AG08395 (cell line): ENCODE data around the gene PLEKHM3.
"Not testable (repeated sequence)": the region's sequence is repeated elsewhere in the genome, so short reads cannot be mapped to it uniquely, and the experiment has no call there.

Experiments used
- DNase-seq: peaks from one replicate; pipeline ENCODE4 v3.0.0; 2012; ENCODE audit warnings: mixed read lengths, low spot score

PLEKHM3 gene

GRCh38 chr2:207919164-207919919, 106.0 kb downstream of the PLEKHM3 start:
- no peak for DNase-seq

- DNase-seq = no peak
Measured at GRCh38 chr2:207914716-207915115, 110.6 kb downstream of the PLEKHM3 start.

- no peak for DNase-seq
Measured at GRCh38 chr2:207913772-207914358, 111.5 kb downstream of the PLEKHM3 start.

GRCh38 chr2:207911856-207912255, 113.5 kb downstream of the PLEKHM3 start:
- no peak for DNase-seq

- DNase-seq = no peak
Measured at GRCh38 chr2:207911215-207911614, 114.1 kb downstream of the PLEKHM3 start.

- not testable (repeated sequence) for DNase-seq
Measured at GRCh38 chr2:207906495-207906894, 118.8 kb downstream of the PLEKHM3 start.

- DNase-seq = no peak
Measured at GRCh38 chr2:207905546-207905945, 119.8 kb downstream of the PLEKHM3 start.

- DNase-seq = no peak
Measured at GRCh38 chr2:207903236-207903635, 122.1 kb downstream of the PLEKHM3 start.

- DNase-seq = no peak
Measured at GRCh38 chr2:207902821-207903220, 122.5 kb downstream of the PLEKHM3 start.

- no peak for DNase-seq
Measured at GRCh38 chr2:207901829-207902228, 123.5 kb downstream of the PLEKHM3 start.

GRCh38 chr2:207901401-207901800, 123.9 kb downstream of the PLEKHM3 start:
- DNase-seq = no peak

GRCh38 chr2:207898354-207898695, 127.0 kb downstream of the PLEKHM3 start:
- no peak for DNase-seq

- DNase-seq = no peak
Measured at GRCh38 chr2:207897541-207898353, 127.6 kb downstream of the PLEKHM3 start.

GRCh38 chr2:207896525-207897285, 128.6 kb downstream of the PLEKHM3 start:
- DNase-seq = no peak

- DNase-seq = no peak
Measured at GRCh38 chr2:207895274-207895860, 130.0 kb downstream of the PLEKHM3 start.

GRCh38 chr2:207892716-207893402, 132.5 kb downstream of the PLEKHM3 start:
- DNase-seq = peak; percentile 33

GRCh38 chr2:207891086-207891844, 134.1 kb downstream of the PLEKHM3 start:
- no peak for DNase-seq

GRCh38 chr2:207887500-207887899, 137.8 kb downstream of the PLEKHM3 start:
- no peak for DNase-seq

GRCh38 chr2:207885010-207885409, 140.3 kb downstream of the PLEKHM3 start:
- no peak for DNase-seq

GRCh38 chr2:207884127-207884526, 141.2 kb downstream of the PLEKHM3 start:
- DNase-seq = no peak
